Hepatocyte (in vitro differentiated cells): Measurements from ENCODE around the gene OLIG1. TPM values are rescaled to one million over a fixed set of nuclear protein-coding genes. Genes with fewer than 3 reads are reported as not detected.
A peak's percentile ranks its signal among the peaks of the same experiment; 100 is the strongest.

ENCODE experiments used
- DNase-seq: peaks from one replicate; pipeline ENCODE4 v3.0.0-alpha.2; 2016; ENCODE audit warnings: low spot score
- H2AFZ ChIP-seq: fragments of 200-600 bp; sonication (generic); 2 replicates; pipeline ENCODE4 v1.6.0; 2016; ENCODE audit warnings: antibody characterized with exemption, mild to moderate bottlenecking
- H3K27ac ChIP-seq: fragments of 200-600 bp; sonication (generic); 2 replicates; pipeline ENCODE4 v1.5.1; 2016; ENCODE audit warnings: mild to moderate bottlenecking
- H3K27me3 ChIP-seq: fragments of 200-600 bp; sonication (generic); 2 replicates; pipeline ENCODE4 v1.6.1; 2016
- H3K36me3 ChIP-seq: fragments of 200-600 bp; sonication (generic); replicated peaks from 2 replicates; pipeline ENCODE4 v1.5.1; 2016; ENCODE audit warnings: low read depth; ENCODE audit not compliant: insufficient read depth
- H3K4me1 ChIP-seq: fragments of 200-600 bp; sonication (generic); 2 replicates; pipeline ENCODE4 v1.5.1; 2016; ENCODE audit warnings: mild to moderate bottlenecking, moderate library complexity; ENCODE audit not compliant: insufficient read depth
- H3K4me2 ChIP-seq: fragments of 200-600 bp; sonication (generic); 2 replicates; pipeline ENCODE4 v1.6.0; 2016
- H3K4me3 ChIP-seq: fragments of 200-600 bp; sonication (generic); 2 replicates; pipeline ENCODE4 v1.5.1; 2016; ENCODE audit warnings: mild to moderate bottlenecking
- H3K79me2 ChIP-seq: fragments of 200-600 bp; sonication (generic); 2 replicates; pipeline ENCODE4 v1.6.0; 2017; ENCODE audit warnings: mild to moderate bottlenecking
- H3K9me2 ChIP-seq: fragments of 200-600 bp; sonication (generic); replicated peaks from 2 replicates; pipeline ENCODE4 v1.6.0; 2017; ENCODE audit warnings: mild to moderate bottlenecking; ENCODE audit not compliant: insufficient read depth
- H3K9me3 ChIP-seq: fragments of 200-600 bp; sonication (generic); 2 replicates; pipeline ENCODE4 v1.5.1; 2016; ENCODE audit warnings: low read depth, mild to moderate bottlenecking
- H4K20me1 ChIP-seq: fragments of 200-600 bp; sonication (generic); 2 replicates; pipeline ENCODE4 v1.6.0; 2016; ENCODE audit warnings: mild to moderate bottlenecking; ENCODE audit not compliant: insufficient read depth, poor library complexity, severe bottlenecking
- EZH2 ChIP-seq: fragments of 200-600 bp; sonication (generic); IDR thresholded peaks from 2 replicates; pipeline ENCODE4 v1.6.1; 2016; ENCODE audit warnings: antibody characterized with exemption, mild to moderate bottlenecking, borderline replicate concordance
- EZH2phosphoT487 ChIP-seq: fragments of 200-600 bp; sonication (generic); IDR thresholded peaks from one replicate; pipeline ENCODE4 v1.6.1; 2018; ENCODE audit warnings: antibody characterized with exemption, mild to moderate bottlenecking, low read depth, moderate library complexity; ENCODE audit not compliant: unreplicated experiment, severe bottlenecking
- WGBS: methylation state at CpG from one replicate; pipeline ENCODE4 v1.1.6; 2016; ENCODE audit warnings: low lambda C conversion rate; ENCODE audit errors: missing lambda C conversion rate; 5-methylcytosine and 5-hydroxymethylcytosine counted together
- polyA plus RNA-seq: library from polyadenylated mRNA; unstranded; fragments of >200 nt; fragmentation: Nextera tagmentation; extraction: Ambion mirVana; gene quantifications from 2 replicates; pipeline ENCODE4 v1.2.1, GENCODE V29; 2016
- total RNA-seq: library from RNA; depleted of rRNA; stranded (reverse); fragments of >200 nt; gene quantifications from 2 replicates; pipeline ENCODE4 v1.2.3, GENCODE V29; 2014
- TF ChIP-seq, protein P1 (sequence below): fragments of 200-600 bp; sonication (generic); IDR thresholded peaks from 2 replicates; pipeline ENCODE4 v1.5.1; 2016; ENCODE audit warnings: antibody characterized with exemption, mild to moderate bottlenecking; ENCODE audit not compliant: poor library complexity

OLIG1 gene
- total and polyA plus RNA-seq, 2 experiments from 2014 or later, result not detected

DNA sequence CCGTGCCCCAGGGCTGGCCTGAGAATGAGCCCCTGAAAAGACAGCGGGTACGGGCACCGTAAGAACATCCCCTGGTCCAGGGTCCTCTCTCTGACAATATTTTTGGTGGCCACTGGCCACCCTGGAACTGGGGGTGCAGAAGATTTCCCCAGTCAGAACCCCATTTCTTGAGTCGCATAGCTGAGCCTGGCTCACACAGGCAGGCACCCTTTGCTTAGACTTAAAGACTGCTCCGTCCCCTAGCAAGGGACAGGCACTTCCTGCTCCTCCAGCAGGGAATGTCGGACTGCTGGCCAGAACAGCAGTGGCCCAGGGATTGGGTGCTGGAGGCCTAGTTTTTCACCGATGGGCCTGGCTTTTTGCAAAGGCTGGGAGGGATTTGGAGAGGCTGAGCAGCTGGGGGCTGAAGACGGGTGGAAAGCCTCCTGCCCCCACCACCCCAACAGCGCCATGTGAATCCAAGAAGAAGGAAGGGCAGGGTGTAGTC is 39.9 kb upstream of the OLIG1 start:
- WGBS, result 21% methylated on average over 10 of the region's 10 CpGs
- Histone ChIP-seq H3K4me1 (no peaks in the 10 kb centered on the region), H4K20me1 (no peaks in the 10 kb centered on the region), H2AFZ (no peak overlapping the region), H3K27me3 (peaks cover 99% of the 10 kb centered on the region), H3K4me2 (no peak overlapping the region), H3K9me3 (no peaks in the 10 kb centered on the region), H3K4me3 (no peak overlapping the region), H3K36me3 (no peaks in the 10 kb centered on the region), H3K27ac (no peak overlapping the region), H3K9me2 (no peaks in the 10 kb centered on the region), H3K79me2 (no peaks in the 10 kb centered on the region)
- no peak for DNase-seq
- TF ChIP-seq EZH2 (no peak), EZH2phosphoT487 (no peak)
- TF ChIP-seq, protein P1, sequence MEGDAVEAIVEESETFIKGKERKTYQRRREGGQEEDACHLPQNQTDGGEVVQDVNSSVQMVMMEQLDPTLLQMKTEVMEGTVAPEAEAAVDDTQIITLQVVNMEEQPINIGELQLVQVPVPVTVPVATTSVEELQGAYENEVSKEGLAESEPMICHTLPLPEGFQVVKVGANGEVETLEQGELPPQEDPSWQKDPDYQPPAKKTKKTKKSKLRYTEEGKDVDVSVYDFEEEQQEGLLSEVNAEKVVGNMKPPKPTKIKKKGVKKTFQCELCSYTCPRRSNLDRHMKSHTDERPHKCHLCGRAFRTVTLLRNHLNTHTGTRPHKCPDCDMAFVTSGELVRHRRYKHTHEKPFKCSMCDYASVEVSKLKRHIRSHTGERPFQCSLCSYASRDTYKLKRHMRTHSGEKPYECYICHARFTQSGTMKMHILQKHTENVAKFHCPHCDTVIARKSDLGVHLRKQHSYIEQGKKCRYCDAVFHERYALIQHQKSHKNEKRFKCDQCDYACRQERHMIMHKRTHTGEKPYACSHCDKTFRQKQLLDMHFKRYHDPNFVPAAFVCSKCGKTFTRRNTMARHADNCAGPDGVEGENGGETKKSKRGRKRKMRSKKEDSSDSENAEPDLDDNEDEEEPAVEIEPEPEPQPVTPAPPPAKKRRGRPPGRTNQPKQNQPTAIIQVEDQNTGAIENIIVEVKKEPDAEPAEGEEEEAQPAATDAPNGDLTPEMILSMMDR, result no peak

DNA sequence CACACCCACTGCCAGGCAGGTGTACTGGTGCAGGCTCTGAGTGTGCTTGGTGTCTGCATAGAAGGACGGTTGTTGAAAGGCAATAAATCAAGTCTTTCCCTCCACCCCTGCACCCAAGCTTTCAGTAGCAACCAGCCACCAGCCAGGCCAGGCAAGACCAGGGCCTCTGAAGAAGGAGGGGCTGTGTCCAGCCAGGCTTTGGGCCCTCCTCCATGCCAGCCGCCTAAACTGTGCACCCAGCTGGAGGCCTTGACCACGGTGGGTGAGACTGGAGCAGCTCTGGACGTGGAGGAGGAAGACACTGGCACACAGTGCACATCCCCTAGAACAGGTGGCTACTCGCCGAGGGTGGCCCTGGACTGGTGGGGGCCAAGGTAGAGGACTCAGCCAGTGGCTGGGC is 39.3 kb upstream of the OLIG1 start:
- Histone ChIP-seq H3K4me2 (no peak overlapping the region), H3K36me3 (no peaks in the 10 kb centered on the region), H3K9me2 (no peaks in the 10 kb centered on the region), H2AFZ (no peak overlapping the region), H3K27me3 (peaks cover 99% of the 10 kb centered on the region), H3K9me3 (no peaks in the 10 kb centered on the region), H3K4me3 (no peak overlapping the region), H4K20me1 (no peaks in the 10 kb centered on the region), H3K79me2 (no peaks in the 10 kb centered on the region), H3K4me1 (no peaks in the 10 kb centered on the region), H3K27ac (no peak overlapping the region)
- no peak for DNase-seq
- TF ChIP-seq, protein P1, result no peak
- TF ChIP-seq EZH2phosphoT487 (no peak), EZH2 (no peak)
- 49% methylated on average over 6 of the region's 6 CpGs for WGBS

DNA sequence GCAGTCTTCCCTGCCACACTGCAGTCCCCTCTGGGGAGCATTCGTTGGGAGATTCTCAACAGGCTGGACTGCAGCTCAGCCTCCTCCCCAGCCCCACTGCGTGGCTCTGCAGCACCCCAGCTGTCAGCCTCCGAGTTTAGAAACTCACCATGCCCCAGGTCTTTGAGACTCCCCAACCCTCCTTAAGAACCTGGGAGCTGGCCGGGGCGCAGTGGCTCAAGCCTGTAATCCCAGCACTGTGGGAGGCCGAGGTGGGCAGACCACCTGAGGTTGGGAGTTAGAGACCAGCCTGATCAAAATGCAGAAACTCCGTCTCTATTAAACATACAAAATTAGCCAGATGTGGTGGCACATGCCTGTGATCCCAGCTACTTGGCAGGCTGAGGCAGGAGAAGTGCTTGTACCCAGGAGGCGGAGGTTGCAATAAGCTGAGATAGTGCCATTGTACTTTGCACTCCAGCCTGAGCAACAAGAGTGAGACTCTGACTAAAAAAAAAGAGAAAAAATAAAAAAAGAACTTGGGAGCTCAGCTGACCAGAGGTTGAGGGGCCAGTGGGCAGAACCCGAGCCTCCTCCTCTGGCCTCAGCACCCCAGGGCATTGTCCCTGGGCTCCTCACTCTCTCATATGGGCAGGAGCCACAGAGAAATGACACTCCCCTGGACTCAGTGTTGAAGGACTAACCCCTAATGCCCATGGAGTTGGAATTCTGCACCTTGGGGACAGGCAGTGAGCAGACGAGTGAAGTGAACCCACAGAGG is 38.6 kb upstream of the OLIG1 start:
- no peak overlapping the region for H3K4me2 ChIP-seq
- no peaks in the 10 kb centered on the region for H3K9me2 ChIP-seq
- no peaks in the 10 kb centered on the region for H3K9me3 ChIP-seq
- no peak for DNase-seq
- H3K4me1 ChIP-seq, result no peaks in the 10 kb centered on the region
- no peaks in the 10 kb centered on the region for H4K20me1 ChIP-seq
- no peak overlapping the region for H3K4me3 ChIP-seq
- H3K27me3 ChIP-seq, result peaks cover 96% of the 10 kb centered on the region
- H3K36me3 ChIP-seq, result no peaks in the 10 kb centered on the region
- no peak overlapping the region for H2AFZ ChIP-seq
- no peak overlapping the region for H3K27ac ChIP-seq
- H3K79me2 ChIP-seq, result no peaks in the 10 kb centered on the region
- WGBS, result 42% methylated on average over 10 of the region's 10 CpGs
- no peak for TF ChIP-seq EZH2phosphoT487
- TF ChIP-seq EZH2, result peak; percentile 28

DNA sequence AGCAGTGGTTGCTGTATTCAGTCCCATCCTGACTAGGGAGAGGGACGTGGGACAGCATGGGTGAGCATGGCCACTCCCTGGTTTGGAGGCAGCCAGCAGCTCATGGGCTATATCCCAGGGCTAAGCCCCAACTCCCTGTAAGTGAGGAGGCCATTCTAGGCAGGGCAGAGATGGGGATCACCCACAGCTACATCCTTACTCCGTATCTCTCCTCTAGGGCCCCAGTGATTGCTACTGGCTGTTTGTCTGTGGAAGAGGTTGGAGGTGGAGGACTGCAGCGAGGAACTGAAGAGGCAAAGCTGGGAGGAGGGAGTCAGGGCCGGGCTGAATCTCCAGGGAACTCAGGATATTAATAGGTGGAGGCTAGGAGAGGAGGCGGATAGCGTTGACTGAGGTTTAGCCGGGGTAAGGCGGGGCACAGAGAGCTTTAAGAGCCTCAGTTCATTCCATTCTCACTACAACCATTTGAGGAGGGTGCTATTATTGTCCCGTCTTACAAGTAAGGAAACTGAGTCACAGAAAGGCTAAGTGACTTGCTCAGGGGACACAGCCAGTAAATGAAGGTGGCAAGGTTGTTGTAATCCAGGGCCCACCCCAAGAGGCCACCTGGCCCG is 37.4 kb upstream of the OLIG1 start:
- no peaks in the 10 kb centered on the region for H4K20me1 ChIP-seq
- H2AFZ ChIP-seq, result no peak overlapping the region
- TF ChIP-seq EZH2phosphoT487 (peak; percentile 49), EZH2 (no peak)
- TF ChIP-seq, protein P1, result no peak
- no peak for DNase-seq
- peaks cover 96% of the 10 kb centered on the region for H3K27me3 ChIP-seq
- 37% methylated on average over 10 of the region's 10 CpGs for WGBS
- no peaks in the 10 kb centered on the region for H3K79me2 ChIP-seq
- H3K4me3 ChIP-seq, result no peak overlapping the region
- no peaks in the 10 kb centered on the region for H3K36me3 ChIP-seq
- H3K4me2 ChIP-seq, result no peak overlapping the region
- no peak overlapping the region for H3K27ac ChIP-seq
- no peaks in the 10 kb centered on the region for H3K4me1 ChIP-seq
- no peaks in the 10 kb centered on the region for H3K9me2 ChIP-seq
- H3K9me3 ChIP-seq, result no peaks in the 10 kb centered on the region
